ENCODE measurements around the gene GTF2A1. TPM values are rescaled to one million over a fixed set of nuclear protein-coding genes. Genes with fewer than 3 reads are reported as not detected.

Gene GTF2A1

DNA sequence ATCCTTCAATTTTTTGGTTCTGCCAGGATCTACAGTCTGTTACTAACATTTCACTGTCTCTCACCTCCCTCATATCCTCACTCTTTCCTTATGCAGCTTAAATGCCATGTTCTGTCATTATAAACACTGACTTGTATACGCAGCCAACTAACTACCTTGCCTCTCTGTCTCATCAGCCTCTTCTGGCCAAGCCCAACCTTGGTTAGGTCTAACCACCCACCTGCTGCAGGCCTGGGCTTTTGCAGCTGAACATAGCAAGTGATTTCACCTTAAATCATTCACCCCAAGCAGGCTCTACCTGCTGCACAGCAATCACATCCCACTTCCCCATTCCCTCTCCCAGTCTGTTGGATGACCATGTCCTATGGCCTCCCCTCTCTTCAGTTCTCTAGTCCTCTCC lies 91.5 kb downstream of the GTF2A1 start:
- no peak overlapping the region for H3K4me2 ChIP-seq (ENCODE audit: low read length, poor library complexity, severe bottlenecking)
- no peak overlapping the region for H2AK5ac ChIP-seq (ENCODE audit: low read length, severe bottlenecking)
- no peak overlapping the region for H4K8ac ChIP-seq (ENCODE audit: low read length)
- no peak overlapping the region for H3K27ac ChIP-seq (ENCODE audit: low read length, poor library complexity, severe bottlenecking)
- 74% methylated on average over 1 of the region's 1 CpG for WGBS
- H3K14ac ChIP-seq (ENCODE audit: low read length in 2 of 2) = no peak overlapping the region
- no peak overlapping the region for H2BK15ac ChIP-seq (ENCODE audit: low read depth, poor library complexity, severe bottlenecking)
- no peak overlapping the region for H2BK120ac ChIP-seq (ENCODE audit: low read depth, low read length)
- H2BK5ac ChIP-seq (ENCODE audit: low read depth, low read length, poor library complexity, severe bottlenecking) = no peak overlapping the region
- DNase-seq = no peak
- H3K4me1 ChIP-seq (ENCODE audit: control insufficient read depth, insufficient read depth, low read depth, low read length) = no peaks in the 10 kb centered on the region
- no peak overlapping the region for H3K23ac ChIP-seq (ENCODE audit: low read length in 2 of 2)
- no peak overlapping the region for H2AFZ ChIP-seq (ENCODE audit: low read depth, low read length)
- H3K36me3 ChIP-seq (ENCODE audit: control insufficient read depth in 1 of 2, insufficient read depth in 2 of 2, low read depth in 1 of 2, low read length in 2 of 2) = no peaks in the 10 kb centered on the region
- no peak overlapping the region for H2BK12ac ChIP-seq (ENCODE audit: low read length in 2 of 2)
- H3K4me3 ChIP-seq (ENCODE audit: insufficient read depth in 1 of 2, low read depth in 1 of 2, low read length in 2 of 2) = no peak overlapping the region
- no peaks in the 10 kb centered on the region for H3K9me3 ChIP-seq (ENCODE audit: control insufficient read depth, low read length)
- H4K91ac ChIP-seq (ENCODE audit: low read length) = no peak overlapping the region
- no peak overlapping the region for H3K9ac ChIP-seq (ENCODE audit: low read length)
- no peak overlapping the region for H3K18ac ChIP-seq (ENCODE audit: low read depth in 1 of 2, low read length in 2 of 2)
- no peaks in the 10 kb centered on the region for H3K79me1 ChIP-seq (replicated peaks; ENCODE audit: low read length, poor library complexity, severe bottlenecking)
- H3K27me3 ChIP-seq (ENCODE audit: control insufficient read depth in 1 of 2, insufficient read depth in 1 of 2, low read length in 2 of 2) = no peaks in the 10 kb centered on the region
- H3K4ac ChIP-seq (ENCODE audit: low read depth in 1 of 2, low read length in 2 of 2) = no peak overlapping the region

GRCh38 chr14:81127785-81128184 lies 93.0 kb downstream of the GTF2A1 start:
- no peak overlapping the region for H3K18ac ChIP-seq (ENCODE audit: low read depth in 1 of 2, low read length in 2 of 2)
- 89% methylated on average over 1 of the region's 5 CpGs for WGBS

DNA sequence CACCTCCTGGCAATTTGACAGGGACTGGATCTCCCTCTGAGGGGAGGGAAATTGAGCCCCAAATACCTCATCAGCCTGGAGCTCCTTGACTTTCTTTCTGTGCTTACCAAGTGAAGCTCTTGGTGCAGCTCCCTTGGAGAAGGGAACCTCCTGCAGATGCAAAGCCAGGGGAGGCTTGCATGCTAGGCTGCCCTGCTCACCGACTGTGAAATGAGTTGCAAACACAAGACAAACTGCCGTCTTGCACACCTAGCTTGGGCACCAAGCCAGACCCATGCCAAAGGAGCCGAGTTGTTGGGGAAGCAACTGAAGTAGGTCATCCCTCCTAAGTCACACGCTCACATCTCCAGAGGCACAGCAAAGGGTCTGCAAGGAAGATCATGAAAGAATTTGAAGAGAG lies 95.2 kb downstream of the GTF2A1 start:
- DNase-seq = no peak
- H2BK120ac ChIP-seq (ENCODE audit: low read depth, low read length) = no peak overlapping the region
- H4K91ac ChIP-seq (ENCODE audit: low read length) = no peak overlapping the region
- no peak overlapping the region for H2BK5ac ChIP-seq (ENCODE audit: low read depth, low read length, poor library complexity, severe bottlenecking)
- H3K4ac ChIP-seq (ENCODE audit: low read depth in 1 of 2, low read length in 2 of 2) = no peak overlapping the region
- no peak overlapping the region for H2BK15ac ChIP-seq (ENCODE audit: low read depth, poor library complexity, severe bottlenecking)
- H3K9me3 ChIP-seq (ENCODE audit: control insufficient read depth, low read length) = no peaks in the 10 kb centered on the region
- no peak overlapping the region for H2AK5ac ChIP-seq (ENCODE audit: low read length, severe bottlenecking)
- H3K27ac ChIP-seq (ENCODE audit: low read length, poor library complexity, severe bottlenecking) = no peak overlapping the region
- H3K4me3 ChIP-seq (ENCODE audit: insufficient read depth in 1 of 2, low read depth in 1 of 2, low read length in 2 of 2) = no peak overlapping the region
- no peak overlapping the region for H3K9ac ChIP-seq (ENCODE audit: low read length)
- H3K14ac ChIP-seq (ENCODE audit: low read length in 2 of 2) = no peak overlapping the region
- no peak overlapping the region for H3K18ac ChIP-seq (ENCODE audit: low read depth in 1 of 2, low read length in 2 of 2)
- H2BK12ac ChIP-seq (ENCODE audit: low read length in 2 of 2) = no peak overlapping the region
- H3K4me2 ChIP-seq (ENCODE audit: low read length, poor library complexity, severe bottlenecking) = no peak overlapping the region
- 79% methylated on average over 3 of the region's 4 CpGs for WGBS
- no peak overlapping the region for H4K8ac ChIP-seq (ENCODE audit: low read length)
- no peaks in the 10 kb centered on the region for H3K79me1 ChIP-seq (replicated peaks; ENCODE audit: low read length, poor library complexity, severe bottlenecking)
- no peaks in the 10 kb centered on the region for H3K27me3 ChIP-seq (ENCODE audit: control insufficient read depth in 1 of 2, insufficient read depth in 1 of 2, low read length in 2 of 2)
- no peaks in the 10 kb centered on the region for H3K4me1 ChIP-seq (ENCODE audit: control insufficient read depth, insufficient read depth, low read depth, low read length)
- no peak overlapping the region for H2AFZ ChIP-seq (ENCODE audit: low read depth, low read length)
- no peaks in the 10 kb centered on the region for H3K36me3 ChIP-seq (ENCODE audit: control insufficient read depth in 1 of 2, insufficient read depth in 2 of 2, low read depth in 1 of 2, low read length in 2 of 2)
- no peak overlapping the region for H3K23ac ChIP-seq (ENCODE audit: low read length in 2 of 2)

More at GRCh38 chr14:81127785-81128184, 93.0 kb downstream of the GTF2A1 start:
- Histone ChIP-seq H2BK15ac (ENCODE audit: low read depth, poor library complexity, severe bottlenecking) (no peak overlapping the region), H2AK5ac (ENCODE audit: low read length, severe bottlenecking) (no peak overlapping the region), H3K9ac (ENCODE audit: low read length) (no peak overlapping the region), H4K8ac (ENCODE audit: low read length) (no peak overlapping the region), H3K4me2 (ENCODE audit: low read length, poor library complexity, severe bottlenecking) (no peak overlapping the region), H3K4me1 (ENCODE audit: control insufficient read depth, insufficient read depth, low read depth, low read length) (no peaks in the 10 kb centered on the region), H3K4me3 (ENCODE audit: insufficient read depth in 1 of 2, low read depth in 1 of 2, low read length in 2 of 2) (no peak overlapping the region), H3K27ac (ENCODE audit: low read length, poor library complexity, severe bottlenecking) (no peak overlapping the region), H2BK5ac (ENCODE audit: low read depth, low read length, poor library complexity, severe bottlenecking) (no peak overlapping the region), H3K14ac (ENCODE audit: low read length in 2 of 2) (no peak overlapping the region), H2BK120ac (ENCODE audit: low read depth, low read length) (no peak overlapping the region), H3K36me3 (ENCODE audit: control insufficient read depth in 1 of 2, insufficient read depth in 2 of 2, low read depth in 1 of 2, low read length in 2 of 2) (no peaks in the 10 kb centered on the region), H3K4ac (ENCODE audit: low read depth in 1 of 2, low read length in 2 of 2) (no peak overlapping the region), H4K91ac (ENCODE audit: low read length) (no peak overlapping the region), H3K27me3 (ENCODE audit: control insufficient read depth in 1 of 2, insufficient read depth in 1 of 2, low read length in 2 of 2) (no peaks in the 10 kb centered on the region), H3K23ac (ENCODE audit: low read length in 2 of 2) (no peak overlapping the region), H3K9me3 (ENCODE audit: control insufficient read depth, low read length) (no peaks in the 10 kb centered on the region), H3K79me1 (replicated peaks; ENCODE audit: low read length, poor library complexity, severe bottlenecking) (no peaks in the 10 kb centered on the region), H2BK12ac (ENCODE audit: low read length in 2 of 2) (no peak overlapping the region), H2AFZ (ENCODE audit: low read depth, low read length) (no peak overlapping the region)
- peak; percentile 4 for DNase-seq

Small RNAs within 50 kb of the gene (small RNA-seq; reads per million reads assigned to genes)
- not detected for gene DYNLL1P1 (ENCODE audit: low read depth)
- gene SNORA79 (ENCODE audit: low read depth) = 27.0 reads per million, percentile 88 among the genes with 10 or more reads in this experiment

All from mesenchymal stem cell (in vitro differentiated cells and primary cell).